OCI-LY7 (cell line): Measurements from ENCODE around the gene MAFF. TPM values are rescaled to one million over a fixed set of nuclear protein-coding genes. Genes with fewer than 3 reads are reported as not detected.

Source experiments
- BruUV-seq: library from RNA; stranded (reverse); fragments of 400-500 nt; replicated peaks from 2 replicates; lab custom pipeline; 2021; lab: Mats Ljungman, UMichigan
- CTCF ChIA-PET: fragments of 300-600 bp; sonication (Branson Sonifier 250); formaldehyde crosslinking; loops from one replicate; lab custom pipeline; 2022; ENCODE audit warnings: antibody characterized with exemption; ENCODE audit not compliant: unreplicated experiment; lab: Charles Lee
- POLR2A ChIA-PET: fragments of 300-600 bp; sonication (Branson Sonifier 250); formaldehyde crosslinking; loops from one replicate; lab custom pipeline; 2022; ENCODE audit warnings: antibody characterized with exemption; lab: Charles Lee
- DNase-seq: peaks from one replicate; pipeline ENCODE4 v3.0.0-alpha.2; 2015; ENCODE audit warnings: low spot score
- H2AFZ ChIP-seq: fragments of 200-600 bp; sonication (generic), shearing (Covaris generic); 2 replicates; pipeline ENCODE4 v1.6.1; 2014; ENCODE audit warnings: mild to moderate bottlenecking, antibody characterized with exemption, low read length, moderate library complexity
- H3K27ac ChIP-seq: fragments of 200-600 bp; sonication (generic); 2 replicates; pipeline ENCODE4 v1.5.1; 2014; ENCODE audit warnings: mixed run types, low read depth, mild to moderate bottlenecking, moderate library complexity, low read length, inconsistent platforms; ENCODE audit not compliant: poor library complexity, severe bottlenecking
- H3K36me3 ChIP-seq: fragments of 200-600 bp; sonication (generic); 2 replicates; pipeline ENCODE4 v1.6.1; 2014; ENCODE audit warnings: mild to moderate bottlenecking, antibody characterized with exemption, low read length, moderate library complexity, mixed read lengths; ENCODE audit not compliant: insufficient read depth
- H3K4me1 ChIP-seq: fragments of 200-600 bp; sonication (generic); 2 replicates; pipeline ENCODE4 v1.5.1; 2014; ENCODE audit warnings: mild to moderate bottlenecking, low read length; ENCODE audit not compliant: insufficient read depth, poor library complexity, severe bottlenecking
- H3K4me2 ChIP-seq: fragments of 200-600 bp; sonication (generic); 2 replicates; pipeline ENCODE4 v1.6.1; 2014; ENCODE audit warnings: mild to moderate bottlenecking, low read length
- H3K4me3 ChIP-seq: fragments of 200-600 bp; sonication (generic); 2 replicates; pipeline ENCODE4 v1.5.1; 2014; ENCODE audit warnings: mild to moderate bottlenecking, low read depth, low read length; ENCODE audit not compliant: poor library complexity, severe bottlenecking
- H3K79me2 ChIP-seq: fragments of 200-600 bp; sonication (generic); 2 replicates; pipeline ENCODE4 v1.6.1; 2016; ENCODE audit warnings: low read depth, mild to moderate bottlenecking, low read length, moderate library complexity, mixed read lengths; ENCODE audit not compliant: insufficient read depth
- H3K9me2 ChIP-seq: fragments of 200-600 bp; sonication (generic); 2 replicates; pipeline ENCODE4 v1.6.1; 2016; ENCODE audit warnings: mild to moderate bottlenecking, low read length, mixed read lengths; ENCODE audit not compliant: insufficient read depth
- H3K9me3 ChIP-seq: fragments of 200-600 bp; sonication (generic); 2 replicates; pipeline ENCODE4 v1.6.1; 2014; ENCODE audit warnings: mild to moderate bottlenecking, mixed run types, low read length, mixed read lengths
- H4K20me1 ChIP-seq: fragments of 200-600 bp; sonication (generic); 2 replicates; pipeline ENCODE4 v1.6.1; 2014; ENCODE audit warnings: mild to moderate bottlenecking, antibody characterized with exemption, low read length, moderate library complexity, mixed read lengths; ENCODE audit not compliant: insufficient read depth
- CTCF ChIP-seq: fragments of 200-600 bp; sonication (generic); conservative IDR thresholded peaks from 2 replicates; pipeline ENCODE4 v1.5.1; 2014; ENCODE audit warnings: mild to moderate bottlenecking, antibody characterized with exemption, low read length, moderate library complexity, mixed read lengths
- EZH2phosphoT487 ChIP-seq: fragments of 200-600 bp; sonication (generic); IDR thresholded peaks from 2 replicates; pipeline ENCODE4 v1.6.1; 2018; ENCODE audit warnings: low read depth, borderline replicate concordance, mild to moderate bottlenecking, mixed run types, antibody characterized with exemption, low read length, moderate library complexity, mixed read lengths
- intact Hi-C: fragments of 100-400 bp; cut with micrococcal nuclease; formaldehyde crosslinking; loops from one replicate; pipeline ENCODE4 v1.10.0; 2022; ENCODE audit not compliant: unreplicated experiment
- total RNA-seq, 2 experiments: library from RNA; depleted of rRNA in 1 of 2; stranded (reverse); fragments of >200 nt in 1 of 2; shearing (Covaris generic) in 1 of 2; gene quantifications; 2 replicates each; pipeline ENCODE4 v1.2.3, GENCODE V29; 2014 to 2022

Gene MAFF
- total RNA-seq, 2 experiments from 2014 or later, result 3.4 to 3.8 TPM

GRCh38 chr22:38163844-38164550 is 37.8 kb upstream of the MAFF start:
- no peak for DNase-seq
- POLR2A ChIA-PET, result no interaction called here
- no peak for TF ChIP-seq EZH2phosphoT487
- no peak for TF ChIP-seq CTCF
- H3K9me3 ChIP-seq, result no peaks in the 10 kb centered on the region
- CTCF ChIA-PET, result no interaction called here
- no TSS peak for BruUV-seq
- H3K27ac ChIP-seq, result no peak overlapping the region
- intact Hi-C loops, result no loop called here
- H2AFZ ChIP-seq, result no peak overlapping the region
- peaks cover 29% of the 10 kb centered on the region for H3K4me1 ChIP-seq
- H3K4me2 ChIP-seq, result no peak overlapping the region
- H3K36me3 ChIP-seq, result peaks cover 7% of the 10 kb centered on the region; the same call in 1 of the 2 replicates
- H4K20me1 ChIP-seq, result no peaks in the 10 kb centered on the region
- H3K4me3 ChIP-seq, result no peak overlapping the region
- no peaks in the 10 kb centered on the region for H3K79me2 ChIP-seq
- H3K9me2 ChIP-seq, result no peaks in the 10 kb centered on the region

GRCh38 chr22:38164551-38164918 is 37.3 kb upstream of the MAFF start:
- no peak overlapping the region for H3K4me2 ChIP-seq
- no peaks in the 10 kb centered on the region for H3K79me2 ChIP-seq
- peaks cover 7% of the 10 kb centered on the region; the same call in 1 of the 2 replicates for H3K36me3 ChIP-seq
- peaks cover 29% of the 10 kb centered on the region for H3K4me1 ChIP-seq
- no peak overlapping the region for H3K27ac ChIP-seq
- intact Hi-C loops, result no loop called here
- no peak for TF ChIP-seq CTCF
- no peak for TF ChIP-seq EZH2phosphoT487
- H4K20me1 ChIP-seq, result no peaks in the 10 kb centered on the region
- no peak overlapping the region for H2AFZ ChIP-seq
- no peaks in the 10 kb centered on the region for H3K9me2 ChIP-seq
- ChIA-PET CTCF (no interaction called here), POLR2A (no interaction called here)
- no peak for DNase-seq
- H3K4me3 ChIP-seq, result no peak overlapping the region
- no TSS peak for BruUV-seq
- H3K9me3 ChIP-seq, result no peaks in the 10 kb centered on the region

- no TSS peak for BruUV-seq
- no peak for DNase-seq
- no peaks in the 10 kb centered on the region for H4K20me1 ChIP-seq
- no peaks in the 10 kb centered on the region for H3K79me2 ChIP-seq
- no peak overlapping the region for H3K27ac ChIP-seq
- ChIA-PET POLR2A (interaction anchor here (1.1 kb wide), 1 partner anchor 15 kb away, joined by 4 read pairs; the partner anchor contains the start of gene PLA2G6), CTCF (no interaction called here)
- no peak overlapping the region for H3K4me3 ChIP-seq
- H3K4me1 ChIP-seq, result peaks cover 27% of the 10 kb centered on the region
- no peak for TF ChIP-seq CTCF
- no peaks in the 10 kb centered on the region for H3K9me2 ChIP-seq
- H3K36me3 ChIP-seq, result peaks cover 7% of the 10 kb centered on the region; the same call in 1 of the 2 replicates
- no peak overlapping the region for H3K4me2 ChIP-seq
- no peaks in the 10 kb centered on the region for H3K9me3 ChIP-seq
- intact Hi-C loops, result no loop called here
- no peak overlapping the region for H2AFZ ChIP-seq
These were observed 35.7 kb upstream of the MAFF start for GRCh38 chr22:38165922-38166593.
